ENCODE data around the gene FRK. TPM values are rescaled to one million over a fixed set of nuclear protein-coding genes. Genes with fewer than 3 reads are reported as not detected.
"Not testable (repeated sequence)": the region's sequence is repeated elsewhere in the genome, so short reads cannot be mapped to it uniquely, and the experiment has no call there.

Gene FRK
- total RNA-seq, 4 donors from 2014 or later, result 0.59 to 3.2 (median 2.0) TPM

GRCh38 chr6:115945306-115945705 is 115.4 kb downstream of the FRK start:
- intact Hi-C loops (cut with DNase I; ENCODE audit: low total_unique reads), result no loop called here
- 89 to 93% methylated on average over 1 of the region's 1 CpG for whole genome bisulfite sequencing, 2 donors
- TF ChIP-seq CTCF (IDR thresholded peaks at IDR 0.05) (no peak), POLR2A (IDR thresholded peaks at IDR 0.05) (no peak)
- DNase-seq (ENCODE audit: low spot score in 2 of 2), result no peak
- no peak overlapping the region for H3K4me3 ChIP-seq (ENCODE audit: low read depth, poor library complexity, severe bottlenecking)

GRCh38 chr6:115944829-115945228 is 115.9 kb downstream of the FRK start:
- intact Hi-C loops (cut with DNase I; ENCODE audit: low total_unique reads); DNase-seq (ENCODE audit: low spot score in 2 of 2); H3K4me3 ChIP-seq (ENCODE audit: low read depth, poor library complexity, severe bottlenecking): not testable (repeated sequence)

- intact Hi-C loops (cut with DNase I; ENCODE audit: low total_unique reads); H3K4me3 ChIP-seq (ENCODE audit: low read depth, poor library complexity, severe bottlenecking); DNase-seq (ENCODE audit: low spot score in 2 of 2): not testable (repeated sequence)
- 86 to 92% methylated on average over 2 of the region's 2 CpGs for WGBS, 2 donors
Observed at GRCh38 chr6:115937502-115937901, 123.2 kb downstream of the FRK start.

GRCh38 chr6:115935361-115935760 is 125.3 kb downstream of the FRK start:
- TF ChIP-seq CTCF (IDR thresholded peaks at IDR 0.05) (no peak), POLR2A (IDR thresholded peaks at IDR 0.05) (no peak)
- 85 to 87% methylated on average over 8 of the region's 8 CpGs for WGBS, 2 donors
- intact Hi-C loops (cut with DNase I; ENCODE audit: low total_unique reads), result no loop called here
- DNase-seq (ENCODE audit: low spot score in 2 of 2), result no peak
- H3K4me3 ChIP-seq (ENCODE audit: low read depth, poor library complexity, severe bottlenecking), result no peak overlapping the region

GRCh38 chr6:115934829-115935228 is 125.9 kb downstream of the FRK start:
- no peak overlapping the region for H3K4me3 ChIP-seq (ENCODE audit: low read depth, poor library complexity, severe bottlenecking)
- intact Hi-C loops (cut with DNase I; ENCODE audit: low total_unique reads), result no loop called here
- 89 to 97% methylated on average over 2 of the region's 2 CpGs for WGBS, 2 donors
- TF ChIP-seq POLR2A (IDR thresholded peaks at IDR 0.05) (no peak), CTCF (IDR thresholded peaks at IDR 0.05) (no peak)
- no peak for DNase-seq (ENCODE audit: low spot score in 2 of 2)

GRCh38 chr6:115934145-115934544 is 126.5 kb downstream of the FRK start:
- no peak for DNase-seq (ENCODE audit: low spot score in 2 of 2)
- intact Hi-C loops (cut with DNase I; ENCODE audit: low total_unique reads), result no loop called here
- no peak overlapping the region for H3K4me3 ChIP-seq (ENCODE audit: low read depth, poor library complexity, severe bottlenecking)
- TF ChIP-seq POLR2A (IDR thresholded peaks at IDR 0.05) (no peak), CTCF (IDR thresholded peaks at IDR 0.05) (no peak)
- 89 to 91% methylated on average over 3 of the region's 3 CpGs for WGBS, 2 donors

- no peak overlapping the region for H3K4me3 ChIP-seq (ENCODE audit: low read depth, poor library complexity, severe bottlenecking)
- no peak for DNase-seq (ENCODE audit: low spot score in 2 of 2)
- TF ChIP-seq CTCF (IDR thresholded peaks at IDR 0.05), result no peak
- TF ChIP-seq POLR2A (IDR thresholded peaks at IDR 0.05), result no peak
- WGBS, 2 donors, result 11 to 62% methylated on average over 1 of the region's 1 CpG
- intact Hi-C loops (cut with DNase I; ENCODE audit: low total_unique reads), result no loop called here
Observed at GRCh38 chr6:115932481-115932880, 128.2 kb downstream of the FRK start.

GRCh38 chr6:115928000-115928399 is 132.7 kb downstream of the FRK start:
- H3K4me3 ChIP-seq (ENCODE audit: low read depth, poor library complexity, severe bottlenecking); DNase-seq (ENCODE audit: low spot score in 2 of 2): not testable (repeated sequence)
- intact Hi-C loops (cut with DNase I; ENCODE audit: low total_unique reads), result loop anchor here (2.0 kb wide), 1 partner anchor 47 kb away; no protein-coding TSS in a partner anchor
- WGBS, 2 donors, result 92 to 94% methylated on average over 22 to 24 of the region's 24 CpGs

Data from lower leg skin (tissue), 4 donors.